Activated naive CD4-positive, alpha-beta T cell treated with anti-CD3 and anti-CD28 coated beads, Interleukin-2, amount 50 U/mL, for 72 hours (primary cell): ENCODE data around the gene SESN3. TPM values are rescaled to one million over a fixed set of nuclear protein-coding genes. Genes with fewer than 3 reads are reported as not detected.
A peak's percentile ranks its signal among the peaks of the same experiment; 100 is the strongest.
"Not testable (repeated sequence)": the region's sequence is repeated elsewhere in the genome, so short reads cannot be mapped to it uniquely, and the experiment has no call there.

Source experiments
- ATAC-seq, 2 donors: fragments of 150-1000 bp; cut with Tn5 transposase; 2 replicates each; pipeline ENCODE4 v1.10.0; 2021; ENCODE audit warnings: mild to moderate bottlenecking in 2 of 2, moderate library complexity in 2 of 2
- DNase-seq, 2 donors: peaks; one replicate each; pipeline ENCODE4 v3.0.0; 2021 to 2022; ENCODE audit warnings: low spot score in 2 of 2
- H3K27ac Mint-ChIP-seq, 2 donors: one replicate each; pipeline ENCODE4 v1.8.0; 2022; ENCODE audit warnings: mild to moderate bottlenecking in 2 of 2, mixed read lengths in 2 of 2
- H3K36me3 Mint-ChIP-seq, 2 donors: one replicate each; pipeline ENCODE4 v1.8.0; 2022; ENCODE audit warnings: mixed read lengths in 2 of 2
- H3K9me3 Mint-ChIP-seq, 2 donors: one replicate each; pipeline ENCODE4 v1.8.0; 2022; ENCODE audit warnings: mixed read lengths in 2 of 2
- total RNA-seq, 2 donors: library from RNA; stranded (reverse); gene quantifications; one replicate each; pipeline ENCODE4 v1.2.3, GENCODE V29; 2022

SESN3 gene
- total RNA-seq, 2 donors from 2014 or later = 20.5 to 26.9 TPM

DNA sequence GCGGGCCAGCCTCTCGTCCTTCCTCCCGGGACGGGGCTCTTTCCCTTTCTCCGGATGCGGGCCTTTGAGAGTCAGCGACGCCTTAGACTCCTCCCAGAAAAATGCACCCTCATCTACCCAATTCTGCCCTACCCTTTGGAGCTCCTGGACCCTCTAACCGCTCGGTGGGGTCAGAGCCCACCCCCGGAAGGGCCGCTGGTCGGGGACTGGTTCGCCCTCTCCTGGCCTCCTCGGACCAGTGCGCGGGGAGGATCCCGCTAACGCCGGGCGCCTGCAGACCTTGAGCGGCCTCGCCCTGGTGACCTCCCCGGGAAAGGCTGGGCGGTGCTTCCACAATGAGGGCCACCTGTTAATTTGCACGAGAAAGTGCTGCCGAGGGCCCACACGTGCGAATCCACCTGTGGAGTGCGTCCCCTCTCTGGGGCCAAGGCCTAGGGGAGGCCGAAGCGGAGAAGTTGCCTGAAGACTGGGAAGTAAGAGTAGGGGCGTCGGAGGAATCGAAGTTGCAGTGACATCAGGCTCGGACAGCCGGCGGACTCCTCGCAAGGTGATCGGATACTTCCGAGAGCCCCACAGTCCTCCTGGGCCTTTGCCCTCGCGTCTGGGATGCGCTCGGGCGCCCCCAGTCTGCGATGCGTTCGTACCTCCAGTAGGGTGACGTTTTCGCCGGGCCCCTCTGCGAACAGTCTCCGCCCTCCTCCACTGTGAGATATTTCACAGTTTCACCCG lies 79.9 kb downstream of the SESN3 start:
- ATAC-seq (peak; percentile 90 to 91), DNase-seq (peak; percentile 84 to 90)
- H3K9me3 Mint-ChIP-seq = no peaks in the 10 kb centered on the region
- peak overlapping the region; percentile 89 to 90 for H3K27ac Mint-ChIP-seq
- peaks cover 0 to 4% of the 10 kb centered on the region in 2 donors for H3K36me3 Mint-ChIP-seq

DNA sequence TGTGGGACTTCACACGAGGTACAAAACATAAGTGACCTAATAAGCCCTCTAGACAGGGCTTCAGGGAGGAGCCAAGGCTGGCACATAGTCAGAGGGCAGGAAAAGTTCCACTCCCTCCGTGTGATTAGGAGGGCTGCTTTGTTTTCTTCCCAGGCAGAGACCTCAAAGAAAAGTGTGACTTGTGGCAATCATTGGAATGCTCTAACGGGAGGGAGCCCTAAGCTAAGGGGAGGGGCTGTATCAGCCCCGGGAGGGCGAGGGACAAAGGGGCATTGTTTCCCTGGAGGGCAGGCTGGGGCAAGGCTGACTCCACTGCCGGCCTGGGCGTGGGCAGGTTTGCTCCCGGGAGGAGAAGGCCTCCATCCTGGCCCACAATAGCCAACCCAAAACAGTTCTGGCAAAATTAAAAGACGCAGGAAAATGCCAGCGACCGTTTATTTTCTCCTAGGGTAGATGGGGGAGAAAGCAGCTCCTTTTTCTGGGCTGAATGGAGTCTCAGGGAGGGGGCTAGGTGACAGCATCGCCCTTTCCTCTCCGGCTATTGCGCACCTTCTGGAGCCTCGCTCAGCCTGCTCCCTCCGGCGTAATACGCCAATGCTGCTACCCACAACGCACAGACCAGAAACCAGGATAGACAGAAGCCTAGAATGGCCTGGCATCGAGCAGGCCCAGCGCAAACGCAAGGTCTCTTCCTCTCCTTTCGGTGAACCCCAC lies 81.2 kb downstream of the SESN3 start:
- no peak for DNase-seq
- Mint-ChIP-seq H3K27ac (peak overlapping the region in 1 of 2 donors; percentile 90), H3K9me3 (no peaks in the 10 kb centered on the region), H3K36me3 (peaks cover 0 to 4% of the 10 kb centered on the region in 2 donors)
- no peak for ATAC-seq

DNA sequence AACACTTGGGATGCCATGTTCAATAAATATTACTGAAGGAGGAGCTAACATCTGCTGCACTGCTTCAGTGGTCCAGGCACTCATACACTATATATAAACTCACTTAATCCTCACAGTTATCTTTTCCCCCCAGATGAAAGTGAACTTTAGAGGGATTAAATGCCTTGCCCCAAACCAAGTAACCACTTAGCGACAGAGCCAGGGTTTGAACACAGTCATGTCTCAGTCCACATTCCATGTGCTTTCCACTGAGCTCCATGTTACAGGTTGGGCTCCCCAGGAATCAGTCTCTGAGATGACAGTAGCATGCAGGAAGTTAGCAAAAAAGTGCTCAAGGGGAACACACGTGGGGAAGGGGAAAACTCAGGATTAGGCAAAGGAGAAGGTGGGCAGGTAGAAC lies 82.1 kb downstream of the SESN3 start:
- no peak for ATAC-seq
- DNase-seq = no peak
- Mint-ChIP-seq H3K27ac (no peak overlapping the region), H3K9me3 (no peaks in the 10 kb centered on the region), H3K36me3 (peaks cover 0 to 4% of the 10 kb centered on the region in 2 donors)

DNA sequence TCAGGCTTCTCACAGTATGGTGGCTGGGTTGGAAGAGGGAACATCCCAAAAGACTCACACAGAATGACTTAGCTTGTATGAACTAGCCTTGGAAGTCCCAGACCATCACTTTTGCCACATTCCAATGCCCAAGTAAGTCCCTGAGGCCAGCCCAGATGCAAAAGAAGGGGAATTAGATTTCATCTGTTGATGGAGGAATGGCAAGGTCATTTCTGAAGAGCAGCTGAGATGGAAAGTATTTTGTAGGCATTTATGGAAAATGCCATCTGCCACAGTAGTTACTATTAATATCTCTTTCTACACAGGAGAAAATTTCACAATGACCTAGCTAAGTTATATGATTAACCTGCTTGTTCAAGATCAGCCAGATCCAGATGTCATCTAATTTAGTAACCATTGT lies 82.6 kb downstream of the SESN3 start:
- Mint-ChIP-seq H3K36me3 (peaks cover 0 to 4% of the 10 kb centered on the region in 2 donors), H3K27ac (no peak overlapping the region), H3K9me3 (no peaks in the 10 kb centered on the region)
- ATAC-seq (no peak), DNase-seq (no peak)

DNA sequence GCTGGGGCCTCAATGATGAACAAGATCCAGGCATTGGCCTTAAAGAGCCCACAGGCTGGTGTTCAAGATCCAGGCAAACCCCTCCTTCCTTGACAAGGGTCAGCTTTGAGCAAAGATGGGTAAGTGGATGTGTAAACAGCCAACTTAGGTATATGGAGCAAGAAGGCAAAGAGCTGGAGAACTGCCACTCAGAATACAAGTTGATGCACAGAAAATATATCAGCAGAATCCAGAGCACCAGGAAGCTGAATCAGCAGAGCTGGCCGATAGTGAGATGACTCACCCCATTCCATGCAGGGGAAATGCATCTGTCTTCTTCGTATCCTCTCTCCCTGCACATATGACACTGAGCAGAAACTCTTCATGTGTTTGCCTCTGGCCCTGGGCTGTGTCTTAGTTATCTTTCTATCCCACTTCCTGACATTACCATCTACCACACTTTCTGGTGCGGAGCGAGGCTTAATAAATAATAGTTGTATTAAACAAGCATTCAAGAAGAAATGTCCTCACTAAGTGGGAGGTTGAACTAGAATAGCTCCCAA lies 83.6 kb downstream of the SESN3 start:
- Mint-ChIP-seq H3K9me3 (no peaks in the 10 kb centered on the region), H3K27ac (no peak overlapping the region), H3K36me3 (peaks cover 0 to 4% of the 10 kb centered on the region in 2 donors)
- ATAC-seq (no peak), DNase-seq (no peak)

DNA sequence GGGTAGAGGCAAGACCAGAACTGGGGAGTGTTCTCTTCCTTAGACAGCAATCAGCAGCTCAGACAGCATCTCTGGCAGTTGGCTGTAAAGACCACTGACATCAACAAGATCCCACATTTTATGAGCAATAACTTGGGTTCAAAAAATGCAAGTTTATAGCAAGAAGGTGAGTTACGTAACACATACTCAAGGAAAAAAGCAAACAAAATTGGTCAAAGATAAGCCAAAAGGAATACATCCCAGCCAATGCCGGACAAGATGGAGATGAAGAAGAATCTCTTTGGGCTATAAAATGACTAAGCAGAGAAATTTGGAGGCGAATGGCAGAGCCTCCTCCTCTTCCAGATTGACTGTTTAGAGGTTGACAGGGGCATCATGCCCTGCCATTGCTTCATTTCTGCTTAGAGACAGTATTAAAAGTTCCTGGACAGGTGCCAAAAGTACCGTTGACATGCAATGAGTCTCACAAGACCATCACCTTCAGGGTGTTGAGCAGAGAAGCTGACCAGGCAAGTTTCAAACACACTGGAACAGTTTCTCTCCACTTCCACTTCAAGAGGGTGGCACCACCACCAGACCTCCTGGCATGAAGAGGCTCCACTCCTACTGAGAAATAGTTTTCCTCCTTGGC lies 85.5 kb downstream of the SESN3 start:
- Mint-ChIP-seq H3K27ac (no peak overlapping the region), H3K9me3 (no peaks in the 10 kb centered on the region), H3K36me3 (no peaks in the 10 kb centered on the region)
- DNase-seq = no peak
- no peak for ATAC-seq

DNA sequence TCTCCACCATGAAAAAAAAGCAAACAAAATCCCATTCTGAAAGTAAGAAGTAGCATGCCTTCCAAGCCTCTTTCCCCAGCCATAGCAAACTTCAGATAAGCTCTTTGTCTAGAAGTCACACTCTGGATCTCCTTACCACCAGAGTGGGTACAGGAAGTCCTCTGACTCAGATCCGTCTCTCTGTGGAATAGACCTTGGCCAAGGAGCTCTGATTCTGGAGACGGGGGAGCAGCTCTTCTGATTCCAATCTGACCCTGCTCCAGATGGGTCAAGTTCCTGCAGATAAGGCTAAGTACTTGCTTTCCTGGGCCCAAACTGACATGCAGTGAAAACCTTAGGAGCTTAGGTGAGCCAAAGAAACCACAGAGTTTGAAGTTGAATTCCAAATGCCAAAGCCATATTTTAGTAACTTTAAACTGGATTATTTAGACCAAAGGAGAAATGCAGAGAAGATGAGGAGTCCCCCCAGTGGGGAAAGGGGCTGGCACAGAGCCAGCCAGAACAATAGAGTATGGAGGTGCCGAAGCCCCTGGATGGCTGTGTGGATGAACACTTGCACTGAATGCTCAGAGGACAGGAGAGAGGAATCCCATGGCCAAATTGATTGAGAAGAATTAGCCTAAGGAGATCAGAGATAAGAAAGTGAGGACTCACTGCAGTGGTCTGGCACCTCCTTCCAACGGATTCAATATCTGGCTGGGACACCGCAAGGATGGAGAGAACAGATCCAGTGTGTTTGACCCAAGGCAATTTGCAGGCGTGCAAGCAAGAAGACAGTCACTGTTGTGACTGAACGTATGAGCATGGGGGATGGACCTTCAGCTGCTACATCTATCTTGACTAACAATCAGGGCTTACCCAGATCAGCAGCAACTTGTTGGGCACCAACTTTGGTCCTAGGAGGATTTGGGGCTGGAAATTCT lies 86.4 kb downstream of the SESN3 start:
- DNase-seq (no peak), ATAC-seq (no peak)
- H3K36me3 Mint-ChIP-seq = no peaks in the 10 kb centered on the region
- no peaks in the 10 kb centered on the region for H3K9me3 Mint-ChIP-seq
- peak overlapping the region in 1 of 2 donors; percentile 16 for H3K27ac Mint-ChIP-seq

DNA sequence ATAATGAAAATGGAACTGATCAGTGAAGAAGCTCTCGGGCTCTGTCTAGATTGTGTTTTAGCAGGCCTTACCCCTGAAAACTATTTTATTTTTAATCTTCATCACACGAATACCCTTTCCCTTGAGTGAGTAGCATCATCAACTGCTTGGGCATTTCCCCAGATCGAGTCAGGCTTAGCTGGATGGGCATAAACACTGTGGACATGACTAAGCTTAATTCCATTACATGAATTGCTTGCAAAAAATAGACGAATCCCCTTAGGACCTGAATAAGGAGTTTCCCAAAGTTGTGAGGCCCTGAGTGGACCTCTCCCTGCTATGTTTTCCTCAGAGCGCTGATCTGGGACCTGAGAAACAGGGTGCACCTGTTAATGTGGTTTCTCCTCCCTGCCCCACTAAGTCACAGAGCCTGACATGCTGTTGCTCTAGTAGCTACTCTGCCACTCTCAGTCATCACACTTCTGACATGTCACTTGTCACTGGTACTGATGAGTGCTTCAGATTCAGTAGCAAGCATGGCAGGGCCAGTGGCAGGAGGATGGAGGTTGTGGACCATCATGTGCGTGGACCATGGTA lies 87.8 kb downstream of the SESN3 start:
- H3K36me3 Mint-ChIP-seq = no peaks in the 10 kb centered on the region
- ATAC-seq = no peak
- H3K27ac Mint-ChIP-seq = no peak overlapping the region

DNA sequence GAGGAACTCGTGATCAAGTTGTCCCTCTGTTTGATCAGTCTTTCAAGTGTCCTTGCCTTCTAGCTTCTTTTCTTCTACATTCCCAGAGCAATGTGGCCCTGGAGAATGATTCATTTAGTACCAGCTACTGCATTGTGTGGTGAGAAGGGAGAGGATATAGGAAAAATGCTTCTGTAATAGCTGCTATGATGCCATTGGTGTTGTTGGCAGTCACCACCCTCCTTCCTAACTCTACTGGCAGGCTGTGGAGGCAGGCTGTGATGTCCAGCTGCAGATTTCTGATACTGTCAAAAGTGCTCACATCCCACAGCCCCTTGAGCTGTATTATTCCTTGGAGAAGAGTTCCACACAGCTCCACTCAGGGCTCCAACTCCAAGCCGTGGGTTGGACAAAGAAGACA lies 88.6 kb downstream of the SESN3 start:
- H3K27ac Mint-ChIP-seq = no peak overlapping the region
- no peaks in the 10 kb centered on the region for H3K36me3 Mint-ChIP-seq
- ATAC-seq = no peak
- no peaks in the 10 kb centered on the region for H3K9me3 Mint-ChIP-seq
- DNase-seq = no peak

More for the DNA sequence above, 87.8 kb downstream of the SESN3 start:
- H3K9me3 Mint-ChIP-seq = no peaks in the 10 kb centered on the region
- no peak for DNase-seq

DNA sequence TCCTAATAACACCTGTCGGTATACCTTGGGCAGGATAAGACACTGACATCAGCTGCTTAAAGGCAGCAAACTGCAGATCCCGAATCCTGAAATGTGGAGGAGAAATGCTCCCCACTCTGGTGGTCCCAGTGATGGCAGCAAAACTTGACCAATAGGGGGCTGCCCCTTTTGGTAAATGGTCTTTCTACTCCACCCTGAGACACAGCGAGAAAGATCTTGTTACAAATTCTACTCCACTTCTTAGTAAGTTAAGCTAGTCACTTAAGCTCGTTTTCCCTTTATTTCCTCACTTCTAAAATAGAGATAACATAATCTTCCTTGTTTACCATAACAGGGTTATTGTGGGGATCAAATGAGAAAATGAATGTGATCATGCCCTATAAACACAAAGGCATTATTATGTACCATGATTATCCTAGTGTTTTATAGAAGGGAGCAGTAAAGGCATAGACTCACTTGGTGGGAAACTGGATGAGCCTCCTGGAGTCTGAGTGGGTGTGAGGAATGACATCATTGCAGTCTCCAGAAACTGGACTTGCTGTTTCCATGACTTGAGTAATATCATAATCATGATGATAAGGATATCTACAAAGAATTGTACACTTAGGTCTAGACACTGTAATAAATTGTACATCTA lies 90.5 kb downstream of the SESN3 start:
- Mint-ChIP-seq H3K27ac (no peak overlapping the region), H3K36me3 (no peaks in the 10 kb centered on the region), H3K9me3 (no peaks in the 10 kb centered on the region)
- ATAC-seq (no peak), DNase-seq (no peak)

DNA sequence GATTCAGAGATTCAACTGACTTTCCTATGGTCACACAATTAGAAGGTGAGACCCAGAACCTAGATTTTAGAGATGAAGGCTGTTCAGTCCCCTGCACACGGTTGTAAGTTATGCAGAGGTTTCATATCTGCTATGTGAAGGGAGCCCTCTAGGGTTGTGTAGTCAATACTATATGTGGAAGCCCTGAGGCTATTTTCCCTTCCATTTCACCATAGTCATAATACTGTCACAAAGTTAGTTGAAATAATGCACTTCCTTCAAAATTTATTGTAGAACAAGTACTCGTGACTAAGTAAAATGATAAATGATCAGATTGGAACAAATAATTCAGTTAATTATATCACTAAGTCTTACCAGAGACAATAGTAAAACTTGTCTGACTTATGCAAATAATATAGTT lies 92.6 kb downstream of the SESN3 start:
- DNase-seq (no peak), ATAC-seq (peak; percentile 63 to 73)
- Mint-ChIP-seq H3K27ac (no peak overlapping the region), H3K36me3 (no peaks in the 10 kb centered on the region), H3K9me3 (no peaks in the 10 kb centered on the region)

DNA sequence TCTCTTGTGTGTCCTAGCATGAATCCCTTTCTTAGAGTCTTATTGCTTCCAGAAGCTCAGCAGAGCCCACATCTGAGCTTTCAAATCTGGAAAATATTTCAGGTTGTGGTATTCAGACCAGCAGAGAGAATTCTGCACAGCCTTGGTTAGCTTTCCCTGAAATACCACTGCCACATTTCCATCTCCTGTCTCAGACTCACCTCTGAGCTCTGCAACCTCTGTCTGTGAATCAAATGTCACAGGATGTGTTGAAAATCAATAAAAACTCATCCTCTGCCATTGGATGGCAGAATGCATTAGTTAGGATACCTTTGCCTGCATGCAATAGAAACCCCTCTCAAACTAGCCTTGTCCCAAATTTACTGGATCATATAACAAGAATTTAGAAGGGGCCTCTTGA lies 93.7 kb downstream of the SESN3 start:
- no peak for ATAC-seq
- Mint-ChIP-seq H3K9me3 (no peaks in the 10 kb centered on the region), H3K36me3 (no peaks in the 10 kb centered on the region), H3K27ac (no peak overlapping the region)
- no peak for DNase-seq

DNA sequence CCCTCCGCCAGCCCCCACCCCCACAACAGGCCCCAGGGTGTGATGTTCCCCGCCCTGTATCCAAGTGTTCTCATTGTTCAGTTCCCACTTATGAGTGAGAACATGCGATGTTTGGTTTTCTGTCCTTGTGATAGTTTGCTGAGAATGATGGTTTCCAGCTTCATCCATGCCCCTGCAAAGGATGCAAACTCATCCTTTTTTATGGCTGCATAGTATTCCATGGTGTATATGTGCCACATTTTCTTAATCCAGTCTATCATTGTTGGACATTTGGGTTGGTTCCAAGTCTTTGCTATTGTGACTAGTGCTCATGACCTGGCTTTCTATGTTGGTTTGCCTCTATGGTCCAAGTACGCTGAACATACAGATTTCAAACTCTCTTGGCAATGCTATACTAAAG lies 94.3 kb downstream of the SESN3 start:
- not testable (repeated sequence) for H3K27ac Mint-ChIP-seq, H3K36me3 Mint-ChIP-seq, ATAC-seq, H3K9me3 Mint-ChIP-seq, DNase-seq

DNA sequence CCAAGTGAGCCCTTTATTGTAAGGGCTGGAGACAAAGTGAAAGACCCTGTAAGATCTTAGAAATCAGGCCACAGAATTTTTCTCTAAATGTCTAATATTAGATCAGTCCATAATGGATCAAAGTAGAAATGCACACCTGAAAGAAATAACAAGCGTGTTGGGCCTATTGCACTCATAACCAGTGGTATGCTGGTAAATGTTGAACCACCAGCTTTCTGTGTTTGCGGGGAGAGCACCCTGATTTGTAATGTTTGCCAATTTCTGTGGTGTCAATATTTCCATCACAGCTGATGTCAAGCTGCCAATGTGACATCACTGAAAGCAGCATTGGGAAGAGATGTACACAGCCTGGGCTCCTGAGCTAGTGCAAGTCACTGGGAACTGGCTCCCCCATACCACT lies 95.1 kb downstream of the SESN3 start:
- ATAC-seq = peak; percentile 24 to 26
- Mint-ChIP-seq H3K36me3 (no peaks in the 10 kb centered on the region), H3K9me3 (no peaks in the 10 kb centered on the region), H3K27ac (no peak overlapping the region)
- no peak for DNase-seq

DNA sequence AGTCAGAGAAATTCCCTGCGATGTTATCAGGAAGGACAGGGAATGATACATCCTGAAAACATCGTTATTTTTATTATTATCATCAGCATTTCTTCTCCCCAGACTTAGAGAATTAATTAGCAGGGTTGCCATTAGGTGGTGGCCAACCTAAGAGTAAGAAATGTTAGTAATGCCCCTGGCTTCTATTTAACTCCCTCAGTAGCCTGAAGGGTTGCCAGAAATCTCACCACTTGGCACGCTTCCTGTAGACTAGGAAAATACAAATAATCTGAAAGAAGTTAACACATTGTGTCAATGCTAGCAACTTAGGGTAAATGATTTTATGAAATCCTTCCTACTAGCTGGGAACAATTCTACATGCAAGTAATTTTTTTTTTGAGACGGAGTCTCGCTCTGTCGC lies 95.8 kb downstream of the SESN3 start:
- Mint-ChIP-seq H3K27ac (no peak overlapping the region), H3K9me3 (no peaks in the 10 kb centered on the region), H3K36me3 (no peaks in the 10 kb centered on the region)
- DNase-seq = no peak
- ATAC-seq = no peak

DNA sequence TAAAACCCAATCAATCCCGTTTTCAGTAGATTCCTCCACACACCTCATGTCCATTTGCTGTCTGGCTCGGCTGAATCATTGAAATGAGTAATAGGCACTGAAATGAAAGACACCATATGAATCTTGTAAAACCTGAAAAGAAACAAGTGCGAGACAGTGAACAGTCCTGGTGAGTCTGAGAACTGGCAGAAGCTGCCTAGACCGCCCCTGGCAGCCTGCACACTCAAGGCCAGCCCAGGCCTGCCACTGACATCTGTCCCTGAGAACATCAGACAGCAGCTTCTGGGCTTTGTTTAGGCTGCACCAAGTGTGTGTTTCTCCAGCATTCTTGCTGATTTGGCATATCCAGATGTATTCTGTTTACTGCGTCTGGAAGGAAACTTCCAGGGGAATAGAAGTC lies 96.5 kb downstream of the SESN3 start:
- ATAC-seq = peak; percentile 26 to 31
- Mint-ChIP-seq H3K36me3 (no peaks in the 10 kb centered on the region), H3K9me3 (no peaks in the 10 kb centered on the region), H3K27ac (no peak overlapping the region)
- DNase-seq = no peak
